HepG2 (cell line): ENCODE data around the gene SCGB1C1. TPM values are rescaled to one million over a fixed set of nuclear protein-coding genes. Genes with fewer than 3 reads are reported as not detected.

Source experiments
- ADNP ChIP-seq: sonication (generic); formaldehyde crosslinking; IDR thresholded peaks from 2 replicates; pipeline ENCODE4 v1.4.0; 2020; ENCODE audit warnings: missing genetic modification reagents
- FLYWCH1 ChIP-seq: sonication (generic); formaldehyde crosslinking; IDR thresholded peaks from 2 replicates; pipeline ENCODE4 v1.8.1; 2023; ENCODE audit warnings: mild to moderate bottlenecking, missing genetic modification reagents
- HNRNPLL ChIP-seq: fragments of 200-400 bp; formaldehyde crosslinking; IDR thresholded peaks from 2 replicates; pipeline ENCODE4 v1.6.1; 2017; ENCODE audit warnings: mild to moderate bottlenecking, low read depth, low read length; ENCODE audit not compliant: poor library complexity, severe bottlenecking
- ISX ChIP-seq: sonication (generic); formaldehyde crosslinking; conservative IDR thresholded peaks from 2 replicates; pipeline ENCODE4 v1.5.0; 2020; ENCODE audit warnings: missing genetic modification reagents
- NFYC ChIP-seq: IDR thresholded peaks from 2 replicates; pipeline ENCODE4 v1.6.1; 2016; ENCODE audit warnings: missing genetic modification reagents, missing compliant biosample characterization
- SNRNP70 ChIP-seq: fragments of 200-400 bp; formaldehyde crosslinking; IDR thresholded peaks from 2 replicates; pipeline ENCODE4 v1.6.1; 2017; ENCODE audit warnings: mild to moderate bottlenecking, low read depth, low read length, moderate library complexity
- SUZ12 ChIP-seq: fragments of 150-350 bp; IDR thresholded peaks from 2 replicates; pipeline ENCODE4 v1.6.1; 2014; ENCODE audit warnings: low read depth, low read length
- ZFP36 ChIP-seq: fragments of 150-350 bp; IDR thresholded peaks from 2 replicates; pipeline ENCODE4 v1.6.1; 2018; ENCODE audit warnings: borderline replicate concordance, low read length, low read depth; ENCODE audit not compliant: partially characterized antibody
- ZNF235 ChIP-seq: sonication (generic); formaldehyde crosslinking; IDR thresholded peaks from 2 replicates; pipeline ENCODE4 v1.8.1; 2023; ENCODE audit warnings: mild to moderate bottlenecking, missing genetic modification reagents, borderline replicate concordance
- ZNF761 ChIP-seq: sonication (generic); formaldehyde crosslinking; conservative IDR thresholded peaks from 2 replicates; pipeline ENCODE4 v1.4.0; 2020; ENCODE audit warnings: mild to moderate bottlenecking, missing genetic modification reagents
- ZSCAN25 ChIP-seq: sonication (generic); formaldehyde crosslinking; IDR thresholded peaks from 2 replicates; pipeline ENCODE4 v1.8.0; 2022; ENCODE audit warnings: mild to moderate bottlenecking, missing genetic modification reagents
- ZSCAN31 ChIP-seq: sonication (generic); formaldehyde crosslinking; IDR thresholded peaks from 2 replicates; pipeline ENCODE4 v1.5.0; 2020; ENCODE audit warnings: low read depth, mild to moderate bottlenecking, missing genetic modification reagents
- polyA plus RNA-seq, 8 experiments: library from polyadenylated mRNA; depleted of rRNA in 3 of 8; stranded (reverse) in 7 of 8; unstranded in 1 of 8; fragments of >200 nt; fragmentation: Illumina TruSeq in 4 of 8; extraction: Trizol in 4 of 8; gene quantifications; 2 replicates each; pipeline versions ENCODE4 v1.2.1 to v1.2.3, GENCODE V29; 2011 to 2016; ENCODE audit warnings: low read depth in 4 of 8, missing spikeins in 1 of 8, mixed read lengths in 1 of 8; ENCODE audit not compliant: insufficient read depth in 1 of 8
- total RNA-seq, 5 experiments: library from RNA; depleted of rRNA; stranded (reverse); fragments of >200 nt; fragmentation: Illumina TruSeq; extraction: Trizol; gene quantifications; 2 replicates each; pipeline ENCODE4 v1.2.3, GENCODE V29; 2016; ENCODE audit warnings: low read depth in 1 of 5
- TF ChIP-seq, protein P1 (sequence below): sonication (generic); formaldehyde crosslinking; IDR thresholded peaks from 2 replicates; pipeline ENCODE4 v1.4.0; 2020; ENCODE audit warnings: missing genetic modification reagents
- TF ChIP-seq, protein P2 (sequence below): sonication (generic); formaldehyde crosslinking; IDR thresholded peaks from 2 replicates; pipeline ENCODE4 v1.5.0; 2020; ENCODE audit warnings: missing genetic modification reagents
- TF ChIP-seq, protein P3 (sequence below): sonication (generic); formaldehyde crosslinking; IDR thresholded peaks from 2 replicates; pipeline ENCODE4 v1.8.1; 2023; ENCODE audit warnings: mild to moderate bottlenecking, inconsistent platforms, moderate library complexity, missing genetic modification reagents, borderline replicate concordance
- TF ChIP-seq, protein P4 (sequence below): sonication (generic); formaldehyde crosslinking; IDR thresholded peaks from 2 replicates; pipeline ENCODE4 v1.4.0; 2020; ENCODE audit warnings: mild to moderate bottlenecking, low read depth, missing genetic modification reagents
- TF ChIP-seq, protein P5 (sequence below): sonication (generic); formaldehyde crosslinking; IDR thresholded peaks from 2 replicates; pipeline ENCODE4 v1.5.0; 2020; ENCODE audit warnings: missing genetic modification reagents, mild to moderate bottlenecking, borderline replicate concordance
- TF ChIP-seq, protein P6 (sequence below): IDR thresholded peaks from 2 replicates; pipeline ENCODE4 v1.6.1; 2016; ENCODE audit warnings: missing genetic modification reagents, missing compliant biosample characterization
- TF ChIP-seq, protein P7 (sequence below): sonication (generic); formaldehyde crosslinking; IDR thresholded peaks from 2 replicates; pipeline ENCODE4 v1.5.0; 2020; ENCODE audit warnings: mild to moderate bottlenecking, missing genetic modification reagents, moderate library complexity

Gene SCGB1C1
- total and polyA plus RNA-seq, 2 of the 13 experiments (the other 11 are each of a cell fraction or from before 2014, with no cell fraction given): not detected

DNA sequence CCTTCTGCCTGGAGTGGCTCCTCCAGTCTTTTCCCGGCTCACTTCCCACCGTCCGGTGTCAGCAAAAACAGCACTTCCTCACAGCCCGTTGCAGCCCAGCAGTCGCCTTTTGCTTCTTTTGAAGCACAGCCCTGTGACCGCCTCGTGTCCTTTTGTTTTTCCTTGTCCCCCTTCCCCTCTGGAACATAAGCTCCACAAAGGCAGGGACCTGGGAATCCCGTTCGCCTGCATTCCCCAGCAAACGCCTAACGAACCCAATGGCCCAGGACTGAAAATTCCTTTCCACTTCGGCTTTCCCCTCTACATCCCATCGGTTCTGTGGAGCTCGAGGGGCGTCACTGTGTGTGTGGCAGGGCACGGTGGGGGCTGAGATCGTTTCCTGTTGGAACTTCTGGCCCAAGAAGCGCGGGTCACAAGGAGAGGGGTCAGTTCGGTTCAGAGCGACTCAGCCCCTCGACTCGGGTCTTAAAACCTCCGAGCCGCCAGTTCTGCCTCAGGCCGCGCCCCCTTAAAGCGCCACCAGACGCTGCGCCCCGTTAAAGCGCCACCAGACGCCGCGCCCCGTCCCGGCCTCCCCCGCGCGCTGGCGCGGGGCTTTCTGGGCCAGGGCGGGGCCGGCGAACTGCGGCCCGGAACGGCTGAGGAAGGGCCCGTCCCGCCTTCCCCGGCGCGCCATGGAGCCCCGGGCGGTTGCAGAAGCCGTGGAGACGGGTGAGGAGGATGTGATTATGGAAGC lies 15.5 kb downstream of the SCGB1C1 start (continued):
- TF ChIP-seq ZNF761 (no peak), ADNP (no peak), ISX (CRISPR knock-in tag) (peak; percentile 86; the same call in 1 of the 2 replicates), SNRNP70 (no peak), HNRNPLL (peak; percentile 69), NFYC (no peak), SUZ12 (0 out of 2 replicates have a peak, but pooled peaks have one; percentile 18), ZSCAN25 (CRISPR knock-in tag) (0 out of 2 replicates have a peak, but pooled peaks have one; percentile 21), ZFP36 (no peak), FLYWCH1 (CRISPR knock-in tag) (no peak), ZSCAN31 (CRISPR knock-in tag) (0 out of 2 replicates have a peak, but pooled peaks have one; percentile 7), ZNF235 (CRISPR knock-in tag) (no peak)
- TF ChIP-seq, protein P1, sequence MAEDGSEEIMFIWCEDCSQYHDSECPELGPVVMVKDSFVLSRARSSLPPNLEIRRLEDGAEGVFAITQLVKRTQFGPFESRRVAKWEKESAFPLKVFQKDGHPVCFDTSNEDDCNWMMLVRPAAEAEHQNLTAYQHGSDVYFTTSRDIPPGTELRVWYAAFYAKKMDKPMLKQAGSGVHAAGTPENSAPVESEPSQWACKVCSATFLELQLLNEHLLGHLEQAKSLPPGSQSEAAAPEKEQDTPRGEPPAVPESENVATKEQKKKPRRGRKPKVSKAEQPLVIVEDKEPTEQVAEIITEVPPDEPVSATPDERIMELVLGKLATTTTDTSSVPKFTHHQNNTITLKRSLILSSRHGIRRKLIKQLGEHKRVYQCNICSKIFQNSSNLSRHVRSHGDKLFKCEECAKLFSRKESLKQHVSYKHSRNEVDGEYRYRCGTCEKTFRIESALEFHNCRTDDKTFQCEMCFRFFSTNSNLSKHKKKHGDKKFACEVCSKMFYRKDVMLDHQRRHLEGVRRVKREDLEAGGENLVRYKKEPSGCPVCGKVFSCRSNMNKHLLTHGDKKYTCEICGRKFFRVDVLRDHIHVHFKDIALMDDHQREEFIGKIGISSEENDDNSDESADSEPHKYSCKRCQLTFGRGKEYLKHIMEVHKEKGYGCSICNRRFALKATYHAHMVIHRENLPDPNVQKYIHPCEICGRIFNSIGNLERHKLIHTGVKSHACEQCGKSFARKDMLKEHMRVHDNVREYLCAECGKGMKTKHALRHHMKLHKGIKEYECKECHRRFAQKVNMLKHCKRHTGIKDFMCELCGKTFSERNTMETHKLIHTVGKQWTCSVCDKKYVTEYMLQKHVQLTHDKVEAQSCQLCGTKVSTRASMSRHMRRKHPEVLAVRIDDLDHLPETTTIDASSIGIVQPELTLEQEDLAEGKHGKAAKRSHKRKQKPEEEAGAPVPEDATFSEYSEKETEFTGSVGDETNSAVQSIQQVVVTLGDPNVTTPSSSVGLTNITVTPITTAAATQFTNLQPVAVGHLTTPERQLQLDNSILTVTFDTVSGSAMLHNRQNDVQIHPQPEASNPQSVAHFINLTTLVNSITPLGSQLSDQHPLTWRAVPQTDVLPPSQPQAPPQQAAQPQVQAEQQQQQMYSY: no peak
- TF ChIP-seq, protein P2, sequence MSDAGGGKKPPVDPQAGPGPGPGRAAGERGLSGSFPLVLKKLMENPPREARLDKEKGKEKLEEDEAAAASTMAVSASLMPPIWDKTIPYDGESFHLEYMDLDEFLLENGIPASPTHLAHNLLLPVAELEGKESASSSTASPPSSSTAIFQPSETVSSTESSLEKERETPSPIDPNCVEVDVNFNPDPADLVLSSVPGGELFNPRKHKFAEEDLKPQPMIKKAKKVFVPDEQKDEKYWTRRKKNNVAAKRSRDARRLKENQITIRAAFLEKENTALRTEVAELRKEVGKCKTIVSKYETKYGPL (CRISPR knock-in tag): 0 out of 2 replicates have a peak, but pooled peaks have one; percentile 36
- TF ChIP-seq, protein P3, sequence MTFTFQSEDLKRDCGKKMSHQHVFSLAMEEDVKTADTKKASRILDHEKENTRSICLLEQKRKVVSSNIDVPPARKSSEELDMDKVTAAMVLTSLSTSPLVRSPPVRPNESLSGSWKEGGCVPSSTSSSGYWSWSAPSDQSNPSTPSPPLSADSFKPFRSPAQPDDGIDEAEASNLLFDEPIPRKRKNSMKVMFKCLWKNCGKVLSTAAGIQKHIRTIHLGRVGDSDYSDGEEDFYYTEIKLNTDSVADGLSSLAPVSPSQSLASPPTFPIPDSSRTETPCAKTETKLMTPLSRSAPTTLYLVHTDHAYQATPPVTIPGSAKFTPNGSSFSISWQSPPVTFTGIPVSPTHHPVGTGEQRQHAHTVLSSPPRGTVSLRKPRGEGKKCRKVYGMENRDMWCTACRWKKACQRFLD: no peak
- TF ChIP-seq, protein P4, sequence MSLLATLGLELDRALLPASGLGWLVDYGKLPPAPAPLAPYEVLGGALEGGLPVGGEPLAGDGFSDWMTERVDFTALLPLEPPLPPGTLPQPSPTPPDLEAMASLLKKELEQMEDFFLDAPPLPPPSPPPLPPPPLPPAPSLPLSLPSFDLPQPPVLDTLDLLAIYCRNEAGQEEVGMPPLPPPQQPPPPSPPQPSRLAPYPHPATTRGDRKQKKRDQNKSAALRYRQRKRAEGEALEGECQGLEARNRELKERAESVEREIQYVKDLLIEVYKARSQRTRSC: no peak
- TF ChIP-seq, protein P5, sequence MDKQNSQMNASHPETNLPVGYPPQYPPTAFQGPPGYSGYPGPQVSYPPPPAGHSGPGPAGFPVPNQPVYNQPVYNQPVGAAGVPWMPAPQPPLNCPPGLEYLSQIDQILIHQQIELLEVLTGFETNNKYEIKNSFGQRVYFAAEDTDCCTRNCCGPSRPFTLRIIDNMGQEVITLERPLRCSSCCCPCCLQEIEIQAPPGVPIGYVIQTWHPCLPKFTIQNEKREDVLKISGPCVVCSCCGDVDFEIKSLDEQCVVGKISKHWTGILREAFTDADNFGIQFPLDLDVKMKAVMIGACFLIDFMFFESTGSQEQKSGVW (CRISPR knock-in tag): no peak
- TF ChIP-seq, protein P6, sequence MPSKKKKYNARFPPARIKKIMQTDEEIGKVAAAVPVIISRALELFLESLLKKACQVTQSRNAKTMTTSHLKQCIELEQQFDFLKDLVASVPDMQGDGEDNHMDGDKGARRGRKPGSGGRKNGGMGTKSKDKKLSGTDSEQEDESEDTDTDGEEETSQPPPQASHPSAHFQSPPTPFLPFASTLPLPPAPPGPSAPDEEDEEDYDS (CRISPR knock-in tag): peak; percentile 38
- TF ChIP-seq, protein P7, sequence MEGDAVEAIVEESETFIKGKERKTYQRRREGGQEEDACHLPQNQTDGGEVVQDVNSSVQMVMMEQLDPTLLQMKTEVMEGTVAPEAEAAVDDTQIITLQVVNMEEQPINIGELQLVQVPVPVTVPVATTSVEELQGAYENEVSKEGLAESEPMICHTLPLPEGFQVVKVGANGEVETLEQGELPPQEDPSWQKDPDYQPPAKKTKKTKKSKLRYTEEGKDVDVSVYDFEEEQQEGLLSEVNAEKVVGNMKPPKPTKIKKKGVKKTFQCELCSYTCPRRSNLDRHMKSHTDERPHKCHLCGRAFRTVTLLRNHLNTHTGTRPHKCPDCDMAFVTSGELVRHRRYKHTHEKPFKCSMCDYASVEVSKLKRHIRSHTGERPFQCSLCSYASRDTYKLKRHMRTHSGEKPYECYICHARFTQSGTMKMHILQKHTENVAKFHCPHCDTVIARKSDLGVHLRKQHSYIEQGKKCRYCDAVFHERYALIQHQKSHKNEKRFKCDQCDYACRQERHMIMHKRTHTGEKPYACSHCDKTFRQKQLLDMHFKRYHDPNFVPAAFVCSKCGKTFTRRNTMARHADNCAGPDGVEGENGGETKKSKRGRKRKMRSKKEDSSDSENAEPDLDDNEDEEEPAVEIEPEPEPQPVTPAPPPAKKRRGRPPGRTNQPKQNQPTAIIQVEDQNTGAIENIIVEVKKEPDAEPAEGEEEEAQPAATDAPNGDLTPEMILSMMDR (CRISPR knock-in tag): no peak
